NCI-H2196 (cell line): ENCODE results near the gene CFAP299.

ENCODE experiments used
- DNase-seq: peaks from one replicate; lab custom pipeline; 2025; ENCODE audit not compliant: unreplicated experiment; lab: John Stamatoyannopoulos, UW

CFAP299 gene

GRCh38 chr4:81003597-81004111 is 668.1 kb downstream of the CFAP299 start:
- no peak for DNase-seq

- no peak for DNase-seq
These were observed 671.9 kb downstream of the CFAP299 start for GRCh38 chr4:81007417-81007816.
